HG02938 (cell line): ENCODE results near the gene GATA2.

Experiments used
- ATAC-seq: cut with Tn5 transposase; IDR thresholded peaks from one replicate; pipeline ENCODE4 v1.9.1; 2021; ENCODE audit warnings: mild to moderate bottlenecking, moderate library complexity; ENCODE audit not compliant: unreplicated experiment

Gene GATA2

GRCh38 chr3:128492671-128493569, at the start of gene GATA2:
TSS of gene GATA2 (minus strand) at chr3:128493201. CDS start at chr3:128487031, 6,170 bp downstream.
- ATAC-seq, result no peak

GRCh38 chr3:128541246-128541645, 48.2 kb upstream of the GATA2 start:
- no peak for ATAC-seq

- ATAC-seq, result no peak
Observed at GRCh38 chr3:128539376-128539775, 46.4 kb upstream of the GATA2 start.

- no peak for ATAC-seq
Observed at GRCh38 chr3:128537091-128537703, 44.2 kb upstream of the GATA2 start.

- no peak for ATAC-seq
Observed at GRCh38 chr3:128532012-128532983, 39.3 kb upstream of the GATA2 start.

GRCh38 chr3:128524374-128525299, 31.6 kb upstream of the GATA2 start:
- ATAC-seq, result no peak

- no peak for ATAC-seq
Observed at GRCh38 chr3:128523591-128523990, 30.6 kb upstream of the GATA2 start.

GRCh38 chr3:128521715-128522114, 28.7 kb upstream of the GATA2 start:
- no peak for ATAC-seq

GRCh38 chr3:128518587-128519490, 25.8 kb upstream of the GATA2 start:
- ATAC-seq, result no peak

GRCh38 chr3:128517648-128518047, 24.6 kb upstream of the GATA2 start:
- ATAC-seq, result no peak

- ATAC-seq, result no peak
Observed at GRCh38 chr3:128515967-128516366, 23.0 kb upstream of the GATA2 start.

GRCh38 chr3:128508852-128509251, 15.9 kb upstream of the GATA2 start:
- ATAC-seq, result no peak

GRCh38 chr3:128506754-128507153, 13.8 kb upstream of the GATA2 start:
- ATAC-seq, result no peak

- ATAC-seq, result no peak
Observed at GRCh38 chr3:128505771-128506170, 12.8 kb upstream of the GATA2 start.

- ATAC-seq, result no peak
Observed at GRCh38 chr3:128504963-128505730, 12.1 kb upstream of the GATA2 start.

- no peak for ATAC-seq
Observed at GRCh38 chr3:128504533-128504915, 11.5 kb upstream of the GATA2 start.

GRCh38 chr3:128503751-128504532, 10.9 kb upstream of the GATA2 start:
- ATAC-seq, result no peak
